Heart right ventricle (tissue), 16 donors: ENCODE results near the gene GRK5. TPM values are rescaled to one million over a fixed set of nuclear protein-coding genes. Genes with fewer than 3 reads are reported as not detected.

Experiments
- ATAC-seq, 8 donors: fragments of 200-7000 bp; cut with Tn5 transposase; one replicate each; pipeline ENCODE4 v1.9.1; 2020; ENCODE audit warnings: mild to moderate bottlenecking in 8 of 8, moderate library complexity in 8 of 8, moderate number of reproducible peaks in 1 of 8
- DNase-seq, 2 donors: peaks; one replicate each; pipeline ENCODE4 v3.0.0-alpha.2; 2020
- H3K27ac ChIP-seq, 10 donors: fragments of 200-600 bp; sonication (generic) in 2 of 10; one replicate each; pipeline versions ENCODE4 v1.5.0 to v1.8.0; 2020 to 2022; ENCODE audit warnings: mild to moderate bottlenecking in 3 of 10
- H3K27me3 ChIP-seq, 7 donors: fragments of 200-600 bp; one replicate each; pipeline ENCODE4 v1.8.0; 2021 to 2022; ENCODE audit warnings: mild to moderate bottlenecking in 2 of 7
- H3K36me3 ChIP-seq, 9 donors: fragments of 200-600 bp; sonication (generic) in 1 of 9; one replicate each; pipeline versions ENCODE4 v1.5.0 to v1.8.0; 2020 to 2022; ENCODE audit warnings: mild to moderate bottlenecking in 2 of 9
- H3K4me1 ChIP-seq, 9 donors: fragments of 200-600 bp; sonication (generic) in 1 of 9; one replicate each; pipeline versions ENCODE4 v1.5.0 to v1.8.0; 2020 to 2022; ENCODE audit warnings: mild to moderate bottlenecking in 4 of 9
- H3K4me3 ChIP-seq, 10 donors: fragments of 200-600 bp; sonication (generic) in 2 of 10; one replicate each; pipeline versions ENCODE4 v1.5.0 to v1.8.0; 2020 to 2022; ENCODE audit warnings: mild to moderate bottlenecking in 7 of 10, moderate library complexity in 2 of 10
- H3K9me3 ChIP-seq, 11 donors: fragments of 200-600 bp in 10 of 11; sonication (generic) in 2 of 11; one replicate each; pipeline versions ENCODE4 v1.5.0 to v1.8.0; 2013 to 2022; ENCODE audit warnings: mild to moderate bottlenecking in 2 of 11, control low read depth in 1 of 11, moderate library complexity in 1 of 11
- CTCF ChIP-seq, 9 donors: fragments of 200-600 bp; sonication (generic) in 2 of 9; IDR thresholded peaks; one replicate each; pipeline versions ENCODE4 v1.5.0 to v1.8.0; 2021 to 2022; ENCODE audit warnings: antibody characterized with exemption in 9 of 9, mild to moderate bottlenecking in 5 of 9, moderate library complexity in 1 of 9
- WGBS, 2 donors: extraction: QIAGEN DNeasy Blood & Tissue Kit; methylation state at CpG; one replicate each; pipeline ENCODE4 v1.1.7; 2013; ENCODE audit warnings: inconsistent platforms in 1 of 2; 5-methylcytosine and 5-hydroxymethylcytosine counted together
- intact Hi-C, 10 donors: fragments of 100-400 bp; cut with DNase I; formaldehyde crosslinking; loops; one replicate each; pipeline versions ENCODE4 v1.11.1 to v1.14.2; 2022
- polyA plus RNA-seq, 2 donors: library from polyadenylated mRNA; stranded (reverse); fragments of 200-250 nt; gene quantifications; one replicate each; pipeline ENCODE4 v1.2.3, GENCODE V29; 2013
- total RNA-seq, 10 donors: library from RNA; stranded (reverse); fragmentation: NEBNext Ultra II Directional in 3 of 10; extraction: Animal tissue kit (Norgen Biotek cat#: 25700) in 3 of 10; gene quantifications; one replicate each; pipeline versions ENCODE4 v1.2.1 to v1.2.4, GENCODE V29; 2021 to 2023
- donor health status: Arrhythmogenic right ventricular cardiomyopathy.
- donor health status: ischemic (EF 13 %, LVEDD 7.1; RV severe dilation, severe dysfunction).
- donor health status: healthy with polysubstance abuse.
- donor health status: DM: no; HTN: yes; CAD: no.
- donor health status: DM: no; HTN: no; CAD: no.
- donor health status: ischemic (EF 25% LVEDD 6.9; RV normal size, moderate dysfunction).
- donor health status: ischemic (EF 25% LVEDD 5.7; RV mildly dilated, moderate dysfunction).
- donor health status: healthy.
- donor health status: DM: yes; HTN: yes; CAD: no.
- donor health status: Ischemic cardiomyopathy.
- donor health status: ischemic (EF 35%, LVEDD 5.7; RV mildly dilated, moderate dysfunction).
- donor health status: nonischemic (EF 11% LVEDD 7.7; RV severe dilation, severe dysfunction).
- donor health status: DM: yes; HTN: yes; CAD: no.
- donor health status: PGD.
- donor health status: ischemic (EF 29% LVEDD 5.4; RV normal size, mild dysfunction).
- donor health status: nonischemic (EF 23%, LVEDD 6.1; RV moderate dilation, normal function).

The GRK5 gene
- total and polyA plus RNA-seq, 12 donors = 11.8 to 80.5 (median 26.6) TPM

DNA sequence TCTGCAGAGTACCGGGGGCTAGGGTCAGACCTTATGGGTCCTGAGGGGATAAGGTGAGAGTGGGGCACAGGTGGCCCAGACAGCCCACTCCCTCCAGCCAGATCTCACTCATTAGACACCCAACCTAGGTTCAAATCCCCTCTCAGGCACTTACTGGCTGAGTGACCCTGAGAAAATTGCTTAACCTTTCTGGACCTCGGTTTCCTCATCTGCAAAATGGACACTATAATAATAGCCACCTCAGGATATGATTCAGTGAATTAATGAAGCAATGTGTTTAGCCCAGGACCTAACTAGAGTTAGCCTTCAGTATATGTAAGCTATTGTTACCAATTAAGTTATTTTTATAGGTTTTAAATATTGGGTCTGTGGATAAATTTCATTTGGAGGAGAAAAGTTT is 212.6 kb downstream of the GRK5 start:
- no peaks in the 10 kb centered on the region for H3K27me3 ChIP-seq
- no peak for DNase-seq
- peak overlapping the region in 1 of 10 donors; percentile 29 for H3K27ac ChIP-seq
- 93 to 96% methylated on average over 2 of the region's 2 CpGs for WGBS, 2 donors
- peaks cover 3 to 55% (median 31%) of the 10 kb centered on the region in 9 donors for H3K4me1 ChIP-seq
- peaks cover 0 to 36% (median 4%) of the 10 kb centered on the region in 9 donors for H3K36me3 ChIP-seq
- no peak for ATAC-seq
- H3K4me3 ChIP-seq = no peak overlapping the region
- intact Hi-C loops = loop anchor here in 6 of 10 donors (2.0 to 10.0 kb wide), 6 partner anchors 83 to 215 kb away; partner anchors contain the start of gene GRK5 (in 4 of the 6)
- no peaks in the 10 kb centered on the region for H3K9me3 ChIP-seq
- no peak for TF ChIP-seq CTCF (IDR thresholded peaks at IDR 0.05)

DNA sequence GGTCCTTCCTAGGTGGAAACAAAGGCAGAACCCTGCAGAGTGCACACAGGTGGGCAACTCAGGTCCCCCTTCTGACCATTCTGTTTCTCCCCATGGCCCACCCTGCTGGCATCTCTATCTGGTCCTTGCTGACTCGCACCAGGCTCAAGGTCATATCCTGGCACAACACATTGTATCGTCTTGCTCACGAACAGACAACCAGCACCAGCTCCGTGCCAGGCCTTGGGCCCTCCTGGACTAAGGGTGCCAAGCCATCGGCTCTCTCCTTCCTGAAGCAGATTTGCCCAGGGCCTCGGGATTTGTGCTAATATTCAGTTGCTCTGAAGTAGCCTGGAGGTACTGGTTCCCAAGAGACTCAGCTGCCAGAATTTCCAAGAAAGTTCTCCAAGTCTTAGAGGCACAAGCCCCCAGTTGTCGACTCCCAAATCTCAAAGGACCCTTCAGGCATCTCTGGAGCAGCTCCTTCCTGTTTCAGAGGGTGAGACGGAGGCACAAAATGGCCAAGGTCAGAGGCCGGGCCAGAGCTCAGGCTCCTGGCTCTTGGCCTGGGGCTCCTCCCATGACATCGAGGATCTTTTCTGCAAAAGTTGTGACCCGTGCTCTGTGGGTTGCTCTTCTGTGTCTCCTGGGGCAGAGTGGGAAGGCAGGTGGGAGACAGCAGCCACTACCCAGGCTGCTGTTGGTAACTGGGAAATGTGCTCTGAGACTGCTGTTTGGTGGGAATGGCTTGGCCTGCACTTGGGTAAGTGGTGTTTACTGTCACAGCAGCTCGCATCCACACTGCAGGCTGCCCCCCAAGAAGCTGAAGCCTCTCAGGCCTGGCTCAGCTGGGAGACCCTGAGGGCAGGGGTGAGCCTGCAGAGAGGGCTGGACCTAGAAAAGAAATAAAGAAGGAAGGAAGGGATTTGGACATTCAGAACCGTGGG is 213.8 kb downstream of the GRK5 start:
- H3K36me3 ChIP-seq = peaks cover 0 to 49% (median 5%) of the 10 kb centered on the region in 9 donors
- no peaks in the 10 kb centered on the region for H3K27me3 ChIP-seq
- peaks cover 3 to 42% (median 25%) of the 10 kb centered on the region in 9 donors for H3K4me1 ChIP-seq
- TF ChIP-seq CTCF (IDR thresholded peaks at IDR 0.05) = no peak
- peak overlapping the region in 9 of 10 donors; percentile 37 to 74 (median 68) for H3K27ac ChIP-seq
- DNase-seq (peak in 1 of 2 donors; percentile 60), ATAC-seq (peak in 5 of 8 donors; percentile 2 to 25 (median 22))
- H3K4me3 ChIP-seq = no peak overlapping the region
- WGBS, 2 donors = 60 to 65% methylated on average over 13 of the region's 13 CpGs
- H3K9me3 ChIP-seq = no peaks in the 10 kb centered on the region
- intact Hi-C loops = loop anchor here in 1 of 10 donors (5.0 kb wide), 1 partner anchor 84 kb away; no protein-coding TSS in a partner anchor

DNA sequence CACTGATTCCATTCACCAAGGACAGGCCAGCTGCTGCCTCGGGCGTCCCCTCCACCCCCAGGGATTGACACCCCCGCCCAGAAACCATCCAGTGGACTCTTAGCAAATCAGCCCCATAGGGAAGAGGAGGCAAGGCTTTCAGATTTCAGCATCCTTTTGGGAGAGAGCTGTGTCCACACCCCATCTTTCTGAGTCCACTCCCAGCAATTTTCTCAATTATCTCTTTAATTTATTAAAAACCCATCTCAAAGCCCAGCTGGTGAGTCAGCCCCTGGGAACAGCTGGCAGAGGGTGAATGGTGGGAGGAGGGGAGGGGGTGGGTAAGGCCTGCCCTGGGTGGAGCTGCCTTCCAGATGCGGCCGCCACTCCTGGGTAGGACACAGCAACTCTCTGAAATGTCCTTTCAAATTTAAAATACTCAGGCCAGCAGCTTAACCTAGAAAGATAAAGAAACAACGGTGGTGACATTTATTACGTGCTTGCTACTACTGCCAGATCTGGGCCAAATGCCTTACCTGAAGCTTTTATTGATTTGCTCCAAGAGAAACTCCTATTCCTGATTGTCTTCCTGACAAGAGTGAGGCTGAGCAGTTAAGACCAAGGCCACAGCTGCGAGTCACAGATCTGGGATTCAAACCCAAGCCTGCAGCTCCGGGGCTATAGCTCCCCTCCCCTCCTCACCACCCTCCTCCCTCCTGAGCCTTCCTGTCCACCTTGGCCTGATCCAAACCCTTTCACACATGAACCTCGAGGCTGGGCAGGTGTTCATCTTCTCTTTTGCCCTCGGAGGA is 214.7 kb downstream of the GRK5 start:
- no peak for TF ChIP-seq CTCF (IDR thresholded peaks at IDR 0.05)
- ATAC-seq (peak in 6 of 8 donors; percentile 31 to 64 (median 38)), DNase-seq (peak in 1 of 2 donors; percentile 56)
- Histone ChIP-seq H3K9me3 (no peaks in the 10 kb centered on the region), H3K27ac (peak overlapping the region in 9 of 10 donors; percentile 37 to 74 (median 68)), H3K27me3 (no peaks in the 10 kb centered on the region), H3K36me3 (peaks cover 0 to 57% (median 5%) of the 10 kb centered on the region in 9 donors), H3K4me3 (no peak overlapping the region), H3K4me1 (peaks cover 3 to 33% (median 18%) of the 10 kb centered on the region in 9 donors)
- intact Hi-C loops = loop anchor here in 1 of 10 donors (5.0 kb wide), 1 partner anchor 85 kb away; no protein-coding TSS in a partner anchor
- 68 to 71% methylated on average over 11 of the region's 11 CpGs for WGBS, 2 donors
